Gastroesophageal sphincter (tissue), 3 donors: Measurements from ENCODE around the gene ARHGEF38.

ENCODE experiments used
- EP300 ChIP-seq: sonication (generic); formaldehyde crosslinking; IDR thresholded peaks from one replicate; pipeline ENCODE4 v1.6.1; 2017; ENCODE audit warnings: antibody characterized with exemption, mild to moderate bottlenecking
- POLR2A ChIP-seq, 2 donors: fragments of 450-650 bp; IDR thresholded peaks; one replicate each; pipeline ENCODE4 v1.6.1; 2017; ENCODE audit warnings: antibody characterized with exemption in 2 of 2, mild to moderate bottlenecking in 2 of 2, moderate library complexity in 1 of 2
- POLR2AphosphoS5 ChIP-seq: sonication (generic); formaldehyde crosslinking; IDR thresholded peaks from one replicate; pipeline ENCODE4 v1.6.1; 2017; ENCODE audit warnings: antibody characterized with exemption
- TF ChIP-seq, protein P1 (sequence below), 4 experiments: fragments of 200-600 bp in 2 of 4; fragments of 450-650 bp in 2 of 4; sonication (generic) in 1 of 4; IDR thresholded peaks; one replicate each; pipeline ENCODE4 v1.5.1; 2017 to 2019; ENCODE audit warnings: antibody characterized with exemption in 4 of 4, mild to moderate bottlenecking in 2 of 4, moderate library complexity in 2 of 4

GRCh38 chr4:105652286-105652888 lies 100.0 kb downstream of the ARHGEF38 start:
- TF ChIP-seq, protein P1, sequence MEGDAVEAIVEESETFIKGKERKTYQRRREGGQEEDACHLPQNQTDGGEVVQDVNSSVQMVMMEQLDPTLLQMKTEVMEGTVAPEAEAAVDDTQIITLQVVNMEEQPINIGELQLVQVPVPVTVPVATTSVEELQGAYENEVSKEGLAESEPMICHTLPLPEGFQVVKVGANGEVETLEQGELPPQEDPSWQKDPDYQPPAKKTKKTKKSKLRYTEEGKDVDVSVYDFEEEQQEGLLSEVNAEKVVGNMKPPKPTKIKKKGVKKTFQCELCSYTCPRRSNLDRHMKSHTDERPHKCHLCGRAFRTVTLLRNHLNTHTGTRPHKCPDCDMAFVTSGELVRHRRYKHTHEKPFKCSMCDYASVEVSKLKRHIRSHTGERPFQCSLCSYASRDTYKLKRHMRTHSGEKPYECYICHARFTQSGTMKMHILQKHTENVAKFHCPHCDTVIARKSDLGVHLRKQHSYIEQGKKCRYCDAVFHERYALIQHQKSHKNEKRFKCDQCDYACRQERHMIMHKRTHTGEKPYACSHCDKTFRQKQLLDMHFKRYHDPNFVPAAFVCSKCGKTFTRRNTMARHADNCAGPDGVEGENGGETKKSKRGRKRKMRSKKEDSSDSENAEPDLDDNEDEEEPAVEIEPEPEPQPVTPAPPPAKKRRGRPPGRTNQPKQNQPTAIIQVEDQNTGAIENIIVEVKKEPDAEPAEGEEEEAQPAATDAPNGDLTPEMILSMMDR (IDR thresholded peaks at IDR 0.05): no peak
- TF ChIP-seq EP300: no peak
- no peak for TF ChIP-seq POLR2AphosphoS5
- no peak for TF ChIP-seq POLR2A (IDR thresholded peaks at IDR 0.05)
